ENCODE results near the gene MAP3K5. TPM values are rescaled to one million over a fixed set of nuclear protein-coding genes. Genes with fewer than 3 reads are reported as not detected.

The MAP3K5 gene
- total and polyA plus RNA-seq, 2 of the 8 experiments (the other 6 are each of a cell fraction or from before 2014, with no cell fraction given) = 0.63 to 2.6 TPM

DNA sequence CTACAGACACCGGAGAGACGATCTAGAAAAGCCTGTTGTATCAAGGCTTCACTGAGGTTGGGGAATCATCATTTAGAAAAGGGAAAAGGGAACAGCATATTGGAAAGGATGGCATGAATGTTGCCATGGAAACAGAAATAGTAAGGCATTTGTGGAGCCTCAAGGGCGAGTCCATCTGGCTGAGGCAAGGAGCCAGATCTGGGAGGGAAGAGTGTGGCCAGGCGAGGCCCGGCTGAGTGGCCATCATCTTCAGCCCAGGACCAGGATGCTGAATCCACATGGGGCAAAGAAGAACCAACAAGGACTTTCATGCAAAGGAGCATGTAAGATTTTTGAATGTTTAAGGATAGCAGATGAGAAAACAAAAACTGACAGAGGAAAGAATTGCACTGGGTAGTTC, 85.8 kb downstream of the MAP3K5 start:
- FAIRE-seq (no peak), DNase-seq (ENCODE audit: low read depth in 1 of 2, low spot score in 2 of 2) (no peak)
- no peak overlapping the region for H2BK5ac ChIP-seq (ENCODE audit: low read depth, low read length)
- no peak overlapping the region for H3K4me2 ChIP-seq (ENCODE audit: insufficient read depth in 1 of 2, low read depth in 2 of 2, low read length in 2 of 2)
- H4K5ac ChIP-seq (ENCODE audit: insufficient read length, low read depth, low read length) = no peak overlapping the region
- no peaks in the 10 kb centered on the region for H3K36me3 ChIP-seq (ENCODE audit: control insufficient read depth in 2 of 4, insufficient read depth in 4 of 4, low read length in 3 of 4)
- H4K20me1 ChIP-seq (replicated peaks in 1 of 2; ENCODE audit: control insufficient read depth in 1 of 2, insufficient read depth in 2 of 2, low read length in 2 of 2) = no peaks in the 10 kb centered on the region
- no peak overlapping the region for H3K27ac ChIP-seq (ENCODE audit: low read depth, low read length)
- H2BK120ac ChIP-seq (replicated peaks; ENCODE audit: low read depth, low read length) = no peak overlapping the region
- H3K79me1 ChIP-seq (ENCODE audit: low read depth, low read length) = no peaks in the 10 kb centered on the region
- H2BK12ac ChIP-seq (ENCODE audit: low read depth, low read length) = no peak overlapping the region
- H3K4me1 ChIP-seq (replicated peaks in 1 of 4; ENCODE audit: control insufficient read depth in 3 of 4, insufficient read depth in 4 of 4, low read length in 3 of 4) = no peaks in the 10 kb centered on the region
- no peaks in the 10 kb centered on the region for H3K79me2 ChIP-seq (ENCODE audit: control insufficient read depth in 1 of 2, insufficient read depth in 2 of 2, low read length in 2 of 2)
- H2BK20ac ChIP-seq (ENCODE audit: low read length) = no peak overlapping the region
- H3K23ac ChIP-seq (ENCODE audit: insufficient read length) = no peak overlapping the region
- H3K23me2 ChIP-seq (ENCODE audit: low read depth, low read length) = no peaks in the 10 kb centered on the region
- H3K4ac ChIP-seq (replicated peaks; ENCODE audit: insufficient read length, low read depth, low read length) = no peak overlapping the region
- no peak overlapping the region for H2AFZ ChIP-seq (ENCODE audit: low read length)
- H2BK15ac ChIP-seq (ENCODE audit: low read length) = no peak overlapping the region
- no peak overlapping the region for H3K9ac ChIP-seq (replicated peaks in 1 of 4; ENCODE audit: extremely low read depth in 1 of 4, low read depth in 3 of 4, low read length in 3 of 4)
- no peak overlapping the region for H3K14ac ChIP-seq (ENCODE audit: insufficient read length)
- H3K4me3 ChIP-seq (ENCODE audit: extremely low read depth in 1 of 4, insufficient read depth in 2 of 4, low read depth in 3 of 4, low read length in 4 of 4) = no peak overlapping the region
- H3K18ac ChIP-seq (ENCODE audit: extremely low read depth, low read length) = no peak overlapping the region
- ChIA-PET CTCF (ENCODE audit: partially characterized antibody) (interaction anchor here (0.6 to 1.1 kb wide), 2 partner anchors 62 to 124 kb away, joined by 3 read pairs; no protein-coding TSS in a partner anchor), POLR2A (ENCODE audit: partially characterized antibody) (interaction anchor here (0.9 to 1.4 kb wide), 2 partner anchors 13 to 252 kb away, joined by 3 read pairs; no protein-coding TSS in a partner anchor)
- H4K8ac ChIP-seq (ENCODE audit: extremely low read depth, insufficient read depth, low read length) = no peak overlapping the region
- no peaks in the 10 kb centered on the region for H3K9me3 ChIP-seq (ENCODE audit: insufficient read depth in 2 of 2, low read depth in 1 of 2, low read length in 1 of 2)
- WGBS, 2 experiments (ENCODE audit: extremely low coverage in 1 of 2, insufficient coverage in 1 of 2, insufficient read length in 1 of 2, insufficient replicate concordance in 2 of 2, low coverage in 1 of 2, low lambda C conversion rate in 2 of 2, missing lambda C conversion rate in 1 of 2) = 89% methylated on average over 5 of the region's 5 CpGs; no CpG with 5 or more reads in 1 of the 2 experiments
- H3K27me3 ChIP-seq (replicated peaks in 1 of 4; ENCODE audit: control insufficient read depth in 3 of 4, extremely low read depth in 1 of 4, insufficient read depth in 3 of 4, low read length in 3 of 4) = no peaks in the 10 kb centered on the region
- no peak overlapping the region for H2AK5ac ChIP-seq (ENCODE audit: low read depth, low read length)
- no peak overlapping the region for H3K56ac ChIP-seq (replicated peaks; ENCODE audit: insufficient read length, low read depth, low read length)
- H4K91ac ChIP-seq (replicated peaks; ENCODE audit: insufficient read length, low read length) = no peak overlapping the region
- TF ChIP-seq JUND (IDR thresholded peaks at IDR 0.05; ENCODE audit: low read length) (no peak), TAF1 (IDR thresholded peaks at IDR 0.05; ENCODE audit: low read depth, low read length) (no peak), MAX (IDR thresholded peaks at IDR 0.05) (no peak), RXRA (IDR thresholded peaks at IDR 0.05; ENCODE audit: insufficient read depth, low read depth, low read length) (no peak), SUZ12 (IDR thresholded peaks at IDR 0.05; ENCODE audit: low read length) (no peak), JUN (IDR thresholded peaks at IDR 0.05; ENCODE audit: low read depth, low read length) (no peak), HDAC2 (IDR thresholded peaks at IDR 0.05; ENCODE audit: borderline replicate concordance in 1 of 2, low read depth in 2 of 2, low read length in 2 of 2) (no peak), RBBP5 (IDR thresholded peaks at IDR 0.05; ENCODE audit: borderline replicate concordance, low read depth, low read length) (no peak), ASH2L (IDR thresholded peaks at IDR 0.05; ENCODE audit: low read length) (no peak), KDM1A (IDR thresholded peaks at IDR 0.05; ENCODE audit: borderline replicate concordance, low read length) (no peak), NRF1 (IDR thresholded peaks at IDR 0.05; ENCODE audit: low read depth, low read length) (no peak), SIX5 (IDR thresholded peaks at IDR 0.05; ENCODE audit: low read depth, low read length) (no peak), EGR1 (IDR thresholded peaks at IDR 0.05; ENCODE audit: borderline replicate concordance, low read depth, low read length) (no peak), ZNF274 (IDR thresholded peaks at IDR 0.05; ENCODE audit: borderline replicate concordance, extremely low read depth, low read length) (no peak)

Data from H1 (cell line).